Activated T-cell treated with anti-CD3 and anti-CD28 coated beads, Interleukin-2, amount 50 U/mL, for 4 hours (primary cell): ENCODE data around the gene IL17RD. TPM values are rescaled to one million over a fixed set of nuclear protein-coding genes. Genes with fewer than 3 reads are reported as not detected.
A peak's percentile ranks its signal among the peaks of the same experiment; 100 is the strongest.

ENCODE experiments used
- ATAC-seq, 2 donors: fragments of 200-7000 bp; cut with Tn5 transposase; one replicate each; pipeline ENCODE4 v1.10.0; 2021
- DNase-seq: peaks from one replicate; pipeline ENCODE4 v3.0.0-alpha.2; 2020
- H3K27me3 Mint-ChIP-seq: one replicate; pipeline ENCODE4 v1.8.0; 2021; ENCODE audit warnings: low read depth, mixed read lengths
- H3K36me3 Mint-ChIP-seq: one replicate; pipeline ENCODE4 v1.8.0; 2022; ENCODE audit warnings: mixed read lengths; ENCODE audit not compliant: insufficient read depth
- H3K4me1 Mint-ChIP-seq: one replicate; pipeline ENCODE4 v1.8.0; 2021; ENCODE audit warnings: low read depth, mixed read lengths
- H3K4me3 Mint-ChIP-seq: one replicate; pipeline ENCODE4 v1.8.0; 2021; ENCODE audit warnings: mild to moderate bottlenecking, moderate library complexity, mixed read lengths
- H3K9me3 Mint-ChIP-seq: one replicate; pipeline ENCODE4 v1.8.0; 2021; ENCODE audit warnings: mixed read lengths
- total RNA-seq, 3 donors: library from RNA; stranded (reverse); gene quantifications; one replicate each; pipeline ENCODE4 v1.2.1, GENCODE V29; 2021

Gene IL17RD
- total RNA-seq, 3 donors from 2014 or later = 0.05 to 0.11 TPM; not detected in 1

GRCh38 chr3:57165641-57166040, 488 bp upstream of the IL17RD start:
- no peak for ATAC-seq

DNA sequence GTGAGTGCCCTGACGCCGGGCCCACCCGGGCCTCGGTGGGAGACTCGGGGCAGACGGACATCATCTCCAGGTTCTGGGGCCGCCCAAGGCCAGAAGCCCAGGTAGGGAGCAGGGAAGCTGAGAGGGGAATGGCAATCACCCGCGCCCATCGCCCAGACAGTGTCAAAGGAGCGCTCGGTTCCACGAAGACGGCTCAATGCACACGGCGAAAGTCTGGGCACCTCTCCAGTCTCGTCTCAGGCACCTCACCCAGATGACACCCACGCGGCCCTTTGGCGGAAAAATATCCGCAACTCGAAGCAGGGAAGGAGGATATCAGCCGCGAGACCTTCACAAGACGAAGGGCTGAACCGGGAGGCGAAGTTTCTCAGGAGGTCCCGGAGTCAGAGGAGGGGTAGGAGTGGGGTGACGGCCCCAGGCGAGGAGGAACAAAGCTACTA, 916 bp downstream of the IL17RD start:
- H3K4me1 Mint-ChIP-seq = peaks cover 15% of the 10 kb centered on the region
- peaks cover 62% of the 10 kb centered on the region for H3K27me3 Mint-ChIP-seq
- H3K4me3 Mint-ChIP-seq = peak overlapping the region; percentile 84
- DNase-seq = no peak
- no peaks in the 10 kb centered on the region for H3K36me3 Mint-ChIP-seq
- ATAC-seq = peak; percentile 35 to 41
- no peaks in the 10 kb centered on the region for H3K9me3 Mint-ChIP-seq

More at GRCh38 chr3:57165641-57166040, 488 bp upstream of the IL17RD start:
- H3K4me3 Mint-ChIP-seq = peak overlapping the region; percentile 63
- H3K27me3 Mint-ChIP-seq = peaks cover 67% of the 10 kb centered on the region
- H3K4me1 Mint-ChIP-seq = peaks cover 16% of the 10 kb centered on the region
- H3K36me3 Mint-ChIP-seq = no peaks in the 10 kb centered on the region
- H3K9me3 Mint-ChIP-seq = no peaks in the 10 kb centered on the region
- DNase-seq = no peak

DNA sequence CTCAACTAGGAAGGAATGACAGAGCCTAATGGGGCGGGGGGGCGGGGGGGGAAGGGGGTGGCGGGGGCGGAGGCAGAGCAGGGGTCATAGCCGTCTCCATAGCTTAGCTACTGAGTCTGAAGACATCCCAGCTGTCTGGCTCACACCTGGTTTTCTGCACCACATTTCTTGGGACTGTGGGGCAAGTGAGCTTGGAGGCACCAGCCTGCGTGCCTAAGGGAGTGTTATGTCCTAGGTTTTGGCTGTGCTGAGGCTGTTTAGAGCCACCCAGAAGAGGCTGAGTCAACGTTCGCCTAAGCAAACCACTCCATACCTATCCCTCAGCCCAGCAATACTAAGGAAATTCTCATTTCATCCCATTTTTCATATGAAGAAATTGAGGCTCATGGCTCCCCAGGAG, 1.4 kb downstream of the IL17RD start:
- peak; percentile 13 to 20 for ATAC-seq
- no peaks in the 10 kb centered on the region for H3K36me3 Mint-ChIP-seq
- peak overlapping the region; percentile 84 for H3K4me3 Mint-ChIP-seq
- no peak for DNase-seq
- peaks cover 57% of the 10 kb centered on the region for H3K27me3 Mint-ChIP-seq
- peaks cover 19% of the 10 kb centered on the region for H3K4me1 Mint-ChIP-seq
- no peaks in the 10 kb centered on the region for H3K9me3 Mint-ChIP-seq

- no peak for DNase-seq
- peaks cover 44% of the 10 kb centered on the region for H3K27me3 Mint-ChIP-seq
Observed at GRCh38 chr3:57161915-57162314, 3.2 kb downstream of the IL17RD start.

DNA sequence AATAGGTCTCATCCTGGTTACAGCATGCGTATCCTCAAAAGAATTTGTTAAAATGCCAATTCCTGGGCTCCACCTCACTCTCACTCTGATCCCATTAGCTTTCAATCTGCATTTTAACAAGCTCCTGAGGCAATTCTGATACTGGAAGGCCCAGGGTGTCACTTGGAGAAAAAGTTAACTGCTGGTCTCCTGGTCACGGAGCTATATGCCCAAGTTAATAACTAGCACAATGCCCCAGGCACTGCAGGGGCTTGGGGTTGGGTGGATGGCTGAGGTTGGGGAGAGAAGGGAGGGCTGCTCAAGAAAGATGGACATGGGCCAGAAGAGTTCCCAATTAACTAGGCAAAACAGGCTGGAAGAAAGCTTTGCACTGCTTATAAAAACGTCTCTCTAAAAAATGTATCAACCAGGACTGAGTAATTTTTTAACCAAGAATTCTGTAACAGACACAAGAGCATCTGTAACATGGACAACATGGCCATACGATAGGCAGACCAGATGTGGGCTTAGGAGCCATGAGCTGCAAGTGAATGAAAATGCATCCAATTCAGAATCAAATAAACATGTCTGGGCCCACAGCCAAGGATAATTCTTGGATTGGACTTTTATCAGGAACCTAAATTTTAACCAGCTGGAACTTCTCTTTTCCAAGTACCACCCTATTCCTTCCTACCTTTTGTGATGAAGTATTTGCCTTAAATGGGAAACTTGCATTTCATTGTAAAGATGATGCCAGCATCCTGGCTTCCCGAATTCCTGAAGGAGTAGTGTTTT, 4.2 kb downstream of the IL17RD start:
- Mint-ChIP-seq H3K27me3 (peaks cover 36% of the 10 kb centered on the region), H3K36me3 (no peaks in the 10 kb centered on the region), H3K4me1 (peaks cover 21% of the 10 kb centered on the region), H3K4me3 (no peak overlapping the region), H3K9me3 (no peaks in the 10 kb centered on the region)
- ATAC-seq (no peak), DNase-seq (no peak)

More at GRCh38 chr3:57161915-57162314, 3.2 kb downstream of the IL17RD start:
- ATAC-seq = no peak
- no peaks in the 10 kb centered on the region for H3K9me3 Mint-ChIP-seq
- no peak overlapping the region for H3K4me3 Mint-ChIP-seq
- H3K4me1 Mint-ChIP-seq = peaks cover 21% of the 10 kb centered on the region
- no peaks in the 10 kb centered on the region for H3K36me3 Mint-ChIP-seq

GRCh38 chr3:57160076-57160764, 4.9 kb downstream of the IL17RD start:
- Mint-ChIP-seq H3K4me1 (peaks cover 18% of the 10 kb centered on the region), H3K9me3 (no peaks in the 10 kb centered on the region), H3K27me3 (peaks cover 36% of the 10 kb centered on the region), H3K4me3 (no peak overlapping the region), H3K36me3 (no peaks in the 10 kb centered on the region)
- DNase-seq (no peak), ATAC-seq (no peak)

DNA sequence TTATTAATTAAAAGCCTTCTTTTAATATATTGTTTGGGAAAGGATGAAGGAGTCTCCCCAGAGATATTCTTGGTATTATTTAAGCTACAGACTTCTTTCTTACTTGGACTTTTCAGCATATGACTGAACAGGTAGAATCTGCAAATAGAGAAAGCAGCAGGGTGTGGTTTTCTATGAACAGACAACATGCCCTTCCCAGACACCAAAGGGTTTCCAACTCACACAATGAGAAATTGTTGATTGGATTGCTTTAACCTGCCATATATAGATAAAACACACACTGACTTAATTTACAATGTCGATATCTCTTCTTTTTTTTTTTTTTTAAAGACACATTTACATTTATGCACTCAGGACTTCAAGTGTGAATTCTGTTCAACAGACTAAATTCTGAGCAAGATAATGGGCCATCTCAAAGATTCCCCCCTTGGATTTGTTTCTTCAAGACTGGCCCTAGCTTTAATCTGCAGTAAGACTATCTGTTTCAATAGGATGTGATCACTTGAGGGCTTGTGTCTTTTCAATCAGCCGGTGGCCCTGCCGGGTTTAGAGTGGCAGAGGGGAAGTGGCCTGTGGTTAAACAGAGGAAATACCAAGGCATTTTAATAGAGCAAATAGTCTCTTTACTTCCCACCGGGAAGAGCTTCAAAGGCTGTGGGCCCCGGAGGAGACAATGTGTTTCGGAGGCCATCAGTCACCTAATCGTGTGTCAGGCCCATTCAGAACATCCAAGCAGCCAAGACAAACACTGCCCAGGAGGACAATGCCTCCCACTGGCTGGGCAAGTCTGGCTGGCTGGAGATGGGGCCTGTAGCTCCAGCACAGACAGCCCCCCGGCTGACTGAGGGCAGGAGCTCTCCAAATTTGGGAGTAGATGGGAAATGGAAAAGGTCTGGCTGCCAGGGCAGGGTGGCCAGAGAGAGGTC, 6.1 kb downstream of the IL17RD start:
- Mint-ChIP-seq H3K27me3 (peaks cover 32% of the 10 kb centered on the region), H3K4me3 (no peak overlapping the region), H3K36me3 (no peaks in the 10 kb centered on the region), H3K4me1 (peaks cover 14% of the 10 kb centered on the region), H3K9me3 (no peaks in the 10 kb centered on the region)
- DNase-seq (no peak), ATAC-seq (no peak)

DNA sequence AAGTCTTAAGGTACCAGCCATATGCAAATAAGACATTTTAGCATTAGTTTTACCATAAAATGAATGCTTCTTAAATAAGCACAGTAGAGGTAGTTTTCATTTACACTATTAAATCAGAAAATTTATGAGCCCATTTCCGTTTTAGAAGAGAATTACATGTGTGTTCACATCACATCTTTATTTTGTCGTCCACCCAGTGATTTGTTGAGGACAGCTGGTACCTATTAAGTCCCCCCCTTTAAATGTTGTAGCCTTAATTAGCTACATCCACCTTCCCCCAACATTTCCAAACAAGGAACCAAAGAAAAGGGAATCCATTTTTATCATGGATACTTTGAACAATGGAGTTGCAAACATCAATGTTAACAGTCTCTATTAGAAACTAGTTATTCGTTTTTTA, 6.8 kb downstream of the IL17RD start:
- no peak for DNase-seq
- Mint-ChIP-seq H3K4me3 (no peak overlapping the region), H3K36me3 (no peaks in the 10 kb centered on the region), H3K4me1 (peaks cover 11% of the 10 kb centered on the region), H3K9me3 (no peaks in the 10 kb centered on the region), H3K27me3 (peaks cover 28% of the 10 kb centered on the region)
- no peak for ATAC-seq

DNA sequence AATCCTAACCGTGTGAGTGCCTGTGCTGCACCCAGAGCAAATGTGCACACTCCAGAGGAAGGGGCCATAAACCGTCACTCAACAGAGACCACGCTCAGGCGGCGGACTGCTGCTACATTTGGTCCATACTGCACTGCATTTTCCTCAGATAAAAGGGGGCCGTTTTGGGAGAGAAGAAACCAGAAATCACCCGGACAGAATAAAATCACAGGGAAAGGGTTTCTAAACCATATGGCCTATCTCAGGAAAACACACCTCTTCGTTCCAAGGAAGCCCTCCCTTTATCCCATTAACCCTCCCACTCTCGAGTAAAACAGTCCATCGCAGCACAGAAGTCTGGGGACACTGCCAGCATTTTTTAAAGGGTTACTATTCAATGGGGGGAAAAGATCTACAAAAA, 7.6 kb downstream of the IL17RD start:
- Mint-ChIP-seq H3K9me3 (no peaks in the 10 kb centered on the region), H3K4me3 (no peak overlapping the region), H3K27me3 (peaks cover 22% of the 10 kb centered on the region), H3K36me3 (no peaks in the 10 kb centered on the region), H3K4me1 (peaks cover 11% of the 10 kb centered on the region)
- DNase-seq (no peak), ATAC-seq (no peak)

DNA sequence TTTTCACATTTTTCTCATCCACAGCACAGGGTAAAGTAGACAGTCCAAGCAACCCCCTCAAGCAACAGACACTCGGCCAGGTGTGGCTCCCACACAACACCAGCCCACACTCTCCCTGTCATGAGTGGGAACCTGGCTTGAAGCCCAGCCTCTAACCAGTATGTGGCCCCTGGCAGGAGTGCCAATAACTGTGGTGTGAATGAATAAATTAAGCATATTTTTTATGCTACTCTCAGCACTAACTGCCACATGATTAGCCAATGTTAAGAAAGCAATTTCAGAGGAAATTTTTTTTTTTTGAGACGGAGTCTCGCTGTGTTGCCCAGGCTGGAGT, 9.9 kb downstream of the IL17RD start:
- Mint-ChIP-seq H3K36me3 (no peaks in the 10 kb centered on the region), H3K9me3 (no peaks in the 10 kb centered on the region), H3K27me3 (peaks cover 20% of the 10 kb centered on the region), H3K4me3 (no peak overlapping the region), H3K4me1 (peaks cover 9% of the 10 kb centered on the region)
- no peak for DNase-seq
- no peak for ATAC-seq

DNA sequence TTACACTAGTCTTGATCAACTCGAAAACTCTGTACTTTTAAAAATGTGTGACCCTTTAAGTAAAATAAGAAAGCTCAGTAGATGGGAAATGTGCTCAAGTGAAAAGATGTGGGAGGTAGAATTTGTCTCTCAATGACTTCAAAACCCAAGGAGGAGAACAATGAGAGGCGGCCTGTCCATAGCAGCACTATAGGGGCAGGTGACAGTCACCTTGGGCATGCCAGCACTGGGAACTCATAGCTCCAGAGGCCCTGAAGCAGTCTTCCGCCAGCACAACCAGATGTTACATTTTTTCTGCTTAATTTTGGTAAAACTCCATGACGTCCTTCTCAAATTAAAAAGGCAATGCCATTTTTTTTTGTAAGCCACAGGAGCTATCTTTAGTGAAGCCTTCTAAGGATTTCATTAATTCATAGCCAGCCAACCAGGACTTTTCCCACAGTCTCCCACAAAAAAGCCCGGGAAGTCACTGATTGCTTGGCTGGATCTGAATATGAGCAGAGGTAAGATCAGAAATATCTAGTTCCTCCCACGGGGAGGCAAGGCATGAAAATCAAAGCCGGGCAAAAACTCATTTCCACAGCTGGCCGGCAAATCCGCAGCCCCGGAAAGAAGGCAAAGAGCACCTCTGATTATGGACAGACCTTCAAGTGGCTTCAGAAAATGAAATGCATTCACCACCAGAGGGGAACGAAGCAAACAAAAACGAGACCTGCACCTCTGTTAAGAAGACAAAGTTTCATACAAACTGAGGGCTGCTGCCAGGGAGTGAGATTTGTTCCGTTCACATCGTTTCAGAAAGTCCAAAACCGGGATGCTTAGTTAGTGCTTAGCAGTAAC, 10.5 kb downstream of the IL17RD start:
- Mint-ChIP-seq H3K9me3 (no peaks in the 10 kb centered on the region), H3K4me3 (no peak overlapping the region), H3K4me1 (peaks cover 9% of the 10 kb centered on the region), H3K36me3 (no peaks in the 10 kb centered on the region), H3K27me3 (peaks cover 17% of the 10 kb centered on the region)
- DNase-seq (no peak), ATAC-seq (no peak)

DNA sequence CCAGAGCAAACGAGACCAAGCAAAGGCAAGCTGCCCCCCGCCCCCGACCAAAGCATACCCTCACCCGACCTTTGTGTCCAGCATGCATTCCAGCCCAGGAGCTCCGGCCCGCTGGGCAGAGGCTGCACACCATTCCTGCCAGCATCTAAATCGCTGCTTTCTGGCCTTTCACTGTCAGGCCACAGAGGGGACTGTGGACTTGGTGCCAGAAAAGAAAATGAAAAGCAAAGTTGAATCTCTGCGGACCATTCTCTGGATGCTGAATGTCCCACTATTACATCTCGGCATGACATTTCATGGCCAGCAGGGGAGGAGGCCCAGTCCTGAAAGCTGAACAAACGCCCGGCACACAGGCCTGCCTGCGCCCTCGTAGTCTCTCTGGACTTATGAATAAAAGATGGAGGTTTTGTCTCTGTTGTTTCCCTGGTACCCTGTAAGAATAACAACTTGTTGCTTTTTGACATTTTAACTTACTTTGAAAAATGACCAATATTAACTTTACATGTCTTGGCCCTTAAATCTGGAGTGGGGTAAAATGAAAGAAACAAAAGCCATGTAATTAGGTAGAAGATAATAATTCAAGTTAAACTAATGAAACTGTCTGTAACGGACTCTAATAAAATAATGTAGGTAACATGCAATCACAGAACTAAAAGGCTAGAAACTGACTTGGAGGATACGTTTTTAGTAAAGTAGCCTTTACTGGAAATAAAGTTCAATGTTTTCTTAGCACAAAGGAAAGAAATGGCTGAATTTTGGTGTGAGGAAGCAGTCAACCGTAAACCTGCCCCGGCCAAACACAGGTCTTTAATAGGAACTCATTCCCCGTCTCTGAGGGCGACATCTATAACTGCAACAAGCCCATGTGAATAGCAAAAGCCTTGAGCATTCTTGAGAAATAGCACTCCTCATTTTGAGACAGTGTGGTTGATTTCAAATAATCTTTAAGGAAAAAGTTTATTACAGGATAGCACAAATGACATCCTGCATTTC, 12.7 kb downstream of the IL17RD start:
- Mint-ChIP-seq H3K9me3 (no peaks in the 10 kb centered on the region), H3K27me3 (peaks cover 25% of the 10 kb centered on the region), H3K4me3 (no peak overlapping the region), H3K36me3 (no peaks in the 10 kb centered on the region), H3K4me1 (no peaks in the 10 kb centered on the region)
- ATAC-seq (no peak), DNase-seq (no peak)

DNA sequence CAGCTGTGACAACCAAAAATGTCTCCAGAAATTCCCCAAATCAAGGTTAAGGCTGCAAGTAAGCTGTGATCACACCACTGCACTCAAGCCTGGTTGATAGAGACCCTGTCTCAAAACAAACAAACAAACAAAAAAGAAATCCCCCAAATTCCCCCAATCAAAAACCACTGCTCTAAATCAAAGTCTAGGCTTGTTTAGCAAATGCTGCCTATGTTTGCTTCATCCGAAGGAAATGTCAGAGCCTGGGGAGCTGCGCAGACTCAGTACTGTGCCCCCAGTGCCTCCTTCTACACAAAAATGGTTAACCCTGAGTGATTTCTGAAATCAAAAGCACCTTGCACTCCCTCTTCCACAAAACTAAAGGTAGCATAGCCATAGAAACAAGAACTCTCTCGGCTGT, 13.4 kb downstream of the IL17RD start:
- DNase-seq = no peak
- Mint-ChIP-seq H3K36me3 (no peaks in the 10 kb centered on the region), H3K27me3 (peaks cover 26% of the 10 kb centered on the region), H3K4me1 (no peaks in the 10 kb centered on the region), H3K4me3 (no peak overlapping the region), H3K9me3 (no peaks in the 10 kb centered on the region)
- ATAC-seq = no peak
